GM21528 (cell line): ENCODE data around the gene BEAN1.
A peak's percentile ranks its signal among the peaks of the same experiment; 100 is the strongest.

Experiments used
- ATAC-seq: cut with Tn5 transposase; IDR thresholded peaks from one replicate; pipeline ENCODE4 v1.9.1; 2021; ENCODE audit warnings: mild to moderate bottlenecking, moderate library complexity; ENCODE audit not compliant: unreplicated experiment, low FRiP score

The BEAN1 gene

DNA sequence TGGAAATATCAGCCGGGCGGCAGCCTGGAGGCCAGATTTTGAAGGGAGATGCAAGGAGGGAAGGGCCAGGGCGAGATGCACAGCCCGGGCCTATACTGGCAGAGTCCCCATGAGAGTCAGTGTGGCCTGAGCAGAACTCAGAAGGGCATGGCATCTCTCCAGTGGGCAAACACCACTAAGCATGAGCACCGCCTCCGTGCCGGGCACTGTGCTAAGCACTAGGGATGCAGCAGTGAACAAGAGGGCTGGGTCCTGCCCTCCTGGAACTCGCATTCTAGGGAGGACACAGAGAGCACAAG lies 89.4 kb downstream of the BEAN1 start:
- peak; percentile 25 for ATAC-seq

GRCh38 chr16:66516808-66517585 lies 89.9 kb downstream of the BEAN1 start:
- peak; percentile 98 for ATAC-seq

- ATAC-seq, result no peak
These were observed 90.6 kb downstream of the BEAN1 start for GRCh38 chr16:66517586-66518263.

- no peak for ATAC-seq
These were observed 92.6 kb downstream of the BEAN1 start for GRCh38 chr16:66519482-66520373.

DNA sequence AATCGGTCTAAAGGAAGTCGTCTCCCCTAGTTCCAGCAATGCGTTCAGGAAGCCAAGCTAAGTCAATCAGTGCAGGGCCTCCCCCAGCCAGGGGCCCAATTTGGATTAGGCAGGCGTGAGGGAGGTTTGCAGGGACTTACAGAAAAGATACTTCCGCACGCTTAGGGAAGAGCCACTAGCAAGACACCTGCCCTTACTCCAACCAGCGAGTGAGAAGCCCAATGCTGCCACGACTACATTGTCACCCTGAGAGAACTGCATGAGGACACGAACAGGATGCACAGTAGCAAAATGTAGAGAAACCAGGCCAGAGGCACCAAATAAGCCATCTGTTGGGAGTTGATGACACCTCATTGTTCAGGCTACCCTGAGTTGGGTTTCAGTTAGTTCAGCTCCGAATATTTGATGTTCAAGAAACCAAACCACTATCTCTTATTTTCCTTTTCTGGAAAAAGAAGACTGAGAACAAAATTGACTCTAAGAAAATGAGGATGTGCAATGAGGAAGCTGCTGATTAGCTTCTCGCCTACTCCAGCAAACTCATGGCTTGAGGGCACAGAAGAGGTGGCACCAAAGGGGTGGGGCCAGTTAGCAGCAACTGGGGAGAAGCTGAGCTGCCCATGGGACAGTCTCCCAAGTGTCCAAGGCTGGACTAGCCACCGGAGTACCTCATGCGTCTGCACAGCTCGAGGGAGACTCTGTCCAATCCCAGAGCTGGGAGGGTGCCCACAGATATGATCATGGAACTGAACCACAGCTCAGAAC lies 93.5 kb downstream of the BEAN1 start:
- no peak for ATAC-seq

- no peak for ATAC-seq
These were observed 94.2 kb downstream of the BEAN1 start for GRCh38 chr16:66521252-66521713.

GRCh38 chr16:66521951-66522771 lies 95.1 kb downstream of the BEAN1 start:
- no peak for ATAC-seq

DNA sequence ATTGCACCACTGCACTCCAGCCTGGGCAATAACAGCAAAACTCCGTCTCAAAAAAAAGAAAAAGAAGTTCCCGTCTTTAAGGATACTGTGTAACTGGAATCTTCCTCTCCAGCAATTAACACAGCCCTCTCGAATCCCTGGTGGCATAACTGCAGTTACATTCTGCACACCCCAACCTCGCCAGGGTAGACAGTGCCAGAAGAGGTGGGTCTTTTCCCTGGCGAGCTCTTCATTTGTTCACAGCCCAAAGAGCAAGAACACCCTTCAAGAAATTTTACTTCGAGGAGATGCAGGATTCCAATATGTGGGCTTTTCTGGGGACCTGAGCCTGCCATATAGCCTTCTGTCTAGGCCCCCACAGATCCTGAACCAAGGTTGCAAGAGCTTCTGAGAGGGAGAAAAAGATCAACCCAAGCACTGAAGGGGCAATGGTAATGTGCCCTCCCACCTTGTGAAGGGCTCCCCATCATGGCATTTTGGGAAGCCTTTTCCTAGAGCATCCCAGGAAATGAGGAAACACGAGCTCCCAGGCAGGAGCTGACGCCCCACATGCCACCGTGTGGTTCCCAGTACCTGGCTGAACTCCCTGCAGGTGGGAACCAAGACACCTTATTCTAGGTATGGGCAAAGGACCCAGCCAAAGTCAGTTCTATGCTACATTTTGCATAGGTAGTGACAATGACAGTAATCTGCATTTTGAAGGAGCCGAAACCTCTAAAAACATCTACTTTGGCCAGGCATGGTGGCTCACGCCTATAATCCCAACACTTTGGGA lies 95.9 kb downstream of the BEAN1 start:
- ATAC-seq, result no peak

DNA sequence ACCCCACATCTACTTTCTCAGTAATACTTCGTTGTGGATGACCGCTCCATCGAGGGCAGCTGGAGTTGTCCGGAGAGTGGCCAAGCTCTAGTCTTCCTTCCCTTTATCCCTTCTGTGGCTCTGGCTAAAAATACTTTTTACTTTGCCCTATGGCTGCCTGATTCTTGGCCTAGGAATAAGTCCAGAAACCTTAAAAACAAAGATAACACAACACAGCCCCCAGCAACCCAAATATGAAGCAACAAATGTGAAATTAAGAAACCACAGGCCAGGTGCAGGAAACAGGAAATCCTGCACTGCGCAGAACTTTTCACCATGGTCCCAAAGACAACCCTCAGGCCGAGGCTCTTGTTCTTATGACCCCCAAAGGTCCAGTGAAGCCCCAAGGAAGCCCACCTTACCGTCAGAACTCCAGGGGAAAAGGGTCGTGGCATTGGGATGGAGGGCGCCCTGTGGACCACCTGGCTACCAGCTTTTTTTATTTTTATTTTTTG lies 96.8 kb downstream of the BEAN1 start:
- no peak for ATAC-seq

- peak; percentile 53 for ATAC-seq
These were observed 97.6 kb downstream of the BEAN1 start for GRCh38 chr16:66524601-66525164.

GRCh38 chr16:66525396-66526180 lies 98.5 kb downstream of the BEAN1 start:
- no peak for ATAC-seq

- no peak for ATAC-seq
These were observed 101.2 kb downstream of the BEAN1 start for GRCh38 chr16:66528294-66528693.

DNA sequence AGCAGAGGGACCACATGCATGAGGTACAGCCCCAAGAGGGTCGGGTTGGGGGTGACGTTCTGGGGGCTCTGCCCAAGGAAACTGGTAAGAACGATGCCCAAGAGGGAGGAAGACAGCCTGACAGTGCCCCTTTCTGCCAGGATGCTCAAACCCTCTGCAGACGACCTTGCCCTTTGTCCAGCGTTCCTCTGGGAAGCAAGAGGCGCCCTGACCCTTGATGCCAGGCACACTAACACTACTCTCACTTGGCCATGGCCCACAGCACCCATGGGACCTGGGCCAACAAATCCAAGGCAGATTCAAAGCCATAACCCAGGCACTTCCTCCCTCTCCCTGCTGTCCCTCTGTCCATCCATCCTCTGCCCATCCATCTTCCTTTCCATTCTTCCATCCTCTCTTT lies 102.4 kb downstream of the BEAN1 start:
- ATAC-seq, result no peak
